Glutamatergic neuron (in vitro differentiated cells): ENCODE data around the gene GLRX3. TPM values are rescaled to one million over a fixed set of nuclear protein-coding genes. Genes with fewer than 3 reads are reported as not detected.

ENCODE experiments used
- DNase-seq: peaks from one replicate; pipeline ENCODE4 v3.0.0; 2022
- H3K27ac Mint-ChIP-seq: one replicate; pipeline ENCODE4 v1.8.0; 2020; ENCODE audit warnings: mild to moderate bottlenecking, mixed read lengths, inconsistent platforms; ENCODE audit not compliant: unreplicated experiment
- H3K27me3 Mint-ChIP-seq: one replicate; pipeline ENCODE4 v1.8.0; 2020; ENCODE audit warnings: mild to moderate bottlenecking, moderate library complexity, mixed read lengths, inconsistent platforms; ENCODE audit not compliant: unreplicated experiment
- H3K36me3 Mint-ChIP-seq: one replicate; pipeline ENCODE4 v1.8.0; 2020; ENCODE audit warnings: mild to moderate bottlenecking, mixed read lengths, inconsistent platforms; ENCODE audit not compliant: unreplicated experiment
- H3K4me1 Mint-ChIP-seq: one replicate; pipeline ENCODE4 v1.8.0; 2020; ENCODE audit warnings: mild to moderate bottlenecking, low read depth, mixed read lengths, inconsistent platforms; ENCODE audit not compliant: unreplicated experiment
- H3K4me3 Mint-ChIP-seq: one replicate; pipeline ENCODE4 v1.8.0; 2020; ENCODE audit warnings: mild to moderate bottlenecking, mixed read lengths, inconsistent platforms; ENCODE audit not compliant: unreplicated experiment
- H3K9me3 Mint-ChIP-seq: one replicate; pipeline ENCODE4 v1.8.0; 2020; ENCODE audit warnings: mild to moderate bottlenecking, moderate library complexity, mixed read lengths, inconsistent platforms; ENCODE audit not compliant: unreplicated experiment
- CTCF ChIP-seq: fragments of 200-600 bp; sonication (generic); IDR thresholded peaks from one replicate; pipeline ENCODE4 v1.5.0; 2021; ENCODE audit not compliant: partially characterized antibody, unreplicated experiment
- total RNA-seq: library from RNA; stranded (reverse); fragmentation: NEBNext Ultra II Directional; extraction: Animal tissue kit (Norgen Biotek cat#: 25700); gene quantifications from one replicate; pipeline ENCODE4 v1.2.1, GENCODE V29; 2021; ENCODE audit not compliant: unreplicated experiment

Gene GLRX3
- total RNA-seq, 1 donor from 2014 or later, result 80.1 TPM

- H3K4me3 Mint-ChIP-seq, result no peak overlapping the region
Measured at GRCh38 chr10:130108934-130109604, 27.1 kb upstream of the GLRX3 start.

GRCh38 chr10:130109796-130110245, 26.4 kb upstream of the GLRX3 start:
- H3K4me1 Mint-ChIP-seq, result peaks cover 10% of the 10 kb centered on the region
- H3K9me3 Mint-ChIP-seq, result peaks cover 10% of the 10 kb centered on the region

More at GRCh38 chr10:130108934-130109604, 27.1 kb upstream of the GLRX3 start:
- no peak for DNase-seq
- H3K27me3 Mint-ChIP-seq, result peaks cover 12% of the 10 kb centered on the region
- peaks cover 10% of the 10 kb centered on the region for H3K4me1 Mint-ChIP-seq
- H3K27ac Mint-ChIP-seq, result no peak overlapping the region
- peaks cover 10% of the 10 kb centered on the region for H3K9me3 Mint-ChIP-seq
- H3K36me3 Mint-ChIP-seq, result no peaks in the 10 kb centered on the region
- TF ChIP-seq CTCF, result no peak

GRCh38 chr10:130110246-130111112, 25.7 kb upstream of the GLRX3 start, which contains the start of gene C10orf143:
Gene C10orf143, minus strand, starts transcription at chr10:130110830. Its CDS starts 58 bp downstream, at chr10:130110772.
- Mint-ChIP-seq H3K4me3 (peak within 1 kb of the TSS; percentile 99), H3K9me3 (peaks cover 10% of the 10 kb centered on the region), H3K27ac (peak within 1 kb of the TSS; percentile 83), H3K36me3 (no peaks in the 10 kb centered on the region), H3K4me1 (peaks cover 10% of the 10 kb centered on the region), H3K27me3 (peaks cover 12% of the 10 kb centered on the region)
- DNase-seq, result peak; percentile 98
- TF ChIP-seq CTCF, result no peak

More at GRCh38 chr10:130109796-130110245, 26.4 kb upstream of the GLRX3 start:
- TF ChIP-seq CTCF, result peak; percentile 90
- H3K27ac Mint-ChIP-seq, result peak overlapping the region; percentile 83
- H3K36me3 Mint-ChIP-seq, result no peaks in the 10 kb centered on the region
- peak; percentile 58 for DNase-seq
- H3K27me3 Mint-ChIP-seq, result peaks cover 12% of the 10 kb centered on the region
- H3K4me3 Mint-ChIP-seq, result peak overlapping the region; percentile 99

- H3K4me3 Mint-ChIP-seq, result peak overlapping the region; percentile 99
- TF ChIP-seq CTCF, result no peak
- peak overlapping the region; percentile 68 for H3K27ac Mint-ChIP-seq
- peak; percentile 93 for DNase-seq
- peaks cover 12% of the 10 kb centered on the region for H3K27me3 Mint-ChIP-seq
- peaks cover 3% of the 10 kb centered on the region for H3K36me3 Mint-ChIP-seq
- peaks cover 8% of the 10 kb centered on the region for H3K4me1 Mint-ChIP-seq
- peaks cover 11% of the 10 kb centered on the region for H3K9me3 Mint-ChIP-seq
Measured at GRCh38 chr10:130111113-130111851, 24.9 kb upstream of the GLRX3 start.
